Activated naive CD8-positive, alpha-beta T cell treated with anti-CD3 and anti-CD28 coated beads for 36 hours (primary cell): Measurements from ENCODE around the gene NOC2L. TPM values are rescaled to one million over a fixed set of nuclear protein-coding genes. Genes with fewer than 3 reads are reported as not detected.
"Not testable (repeated sequence)": the region's sequence is repeated elsewhere in the genome, so short reads cannot be mapped to it uniquely, and the experiment has no call there.

Experiments used
- DNase-seq: peaks from one replicate; pipeline ENCODE4 v3.0.0; 2021
- H3K27ac Mint-ChIP-seq: one replicate; pipeline ENCODE4 v1.8.0; 2022; ENCODE audit warnings: mild to moderate bottlenecking, moderate library complexity, mixed read lengths
- H3K27me3 Mint-ChIP-seq: one replicate; pipeline ENCODE4 v1.8.0; 2022; ENCODE audit warnings: mild to moderate bottlenecking, mixed read lengths
- H3K36me3 Mint-ChIP-seq: one replicate; pipeline ENCODE4 v1.8.0; 2021; ENCODE audit warnings: mild to moderate bottlenecking, mixed read lengths
- H3K4me1 Mint-ChIP-seq: one replicate; pipeline ENCODE4 v1.8.0; 2021; ENCODE audit warnings: mixed read lengths
- H3K4me3 Mint-ChIP-seq: one replicate; pipeline ENCODE4 v1.8.0; 2022; ENCODE audit warnings: mild to moderate bottlenecking, moderate library complexity, mixed read lengths
- H3K9me3 Mint-ChIP-seq: one replicate; pipeline ENCODE4 v1.8.0; 2022; ENCODE audit warnings: mixed read lengths
- total RNA-seq, 2 experiments: library from RNA; stranded (reverse); gene quantifications; one replicate each; pipeline ENCODE4 v1.2.3, GENCODE V29; 2021

Gene NOC2L
- total RNA-seq, 2 experiments from 2014 or later = 176 to 185 TPM

GRCh38 chr1:907611-908451 is 51.2 kb downstream of the NOC2L start:
- Mint-ChIP-seq H3K27ac (no peak overlapping the region), H3K27me3 (peaks cover 64% of the 10 kb centered on the region), H3K4me1 (peaks cover 9% of the 10 kb centered on the region), H3K4me3 (no peak overlapping the region), H3K9me3 (peaks cover 1% of the 10 kb centered on the region), H3K36me3 (no peaks in the 10 kb centered on the region)
- DNase-seq = no peak

GRCh38 chr1:906600-907420 is 52.2 kb downstream of the NOC2L start:
- no peak overlapping the region for H3K27ac Mint-ChIP-seq
- no peaks in the 10 kb centered on the region for H3K36me3 Mint-ChIP-seq
- H3K27me3 Mint-ChIP-seq = peaks cover 54% of the 10 kb centered on the region
- no peak overlapping the region for H3K4me3 Mint-ChIP-seq
- H3K4me1 Mint-ChIP-seq = peaks cover 9% of the 10 kb centered on the region
- DNase-seq = no peak
- H3K9me3 Mint-ChIP-seq = peaks cover 1% of the 10 kb centered on the region

DNA sequence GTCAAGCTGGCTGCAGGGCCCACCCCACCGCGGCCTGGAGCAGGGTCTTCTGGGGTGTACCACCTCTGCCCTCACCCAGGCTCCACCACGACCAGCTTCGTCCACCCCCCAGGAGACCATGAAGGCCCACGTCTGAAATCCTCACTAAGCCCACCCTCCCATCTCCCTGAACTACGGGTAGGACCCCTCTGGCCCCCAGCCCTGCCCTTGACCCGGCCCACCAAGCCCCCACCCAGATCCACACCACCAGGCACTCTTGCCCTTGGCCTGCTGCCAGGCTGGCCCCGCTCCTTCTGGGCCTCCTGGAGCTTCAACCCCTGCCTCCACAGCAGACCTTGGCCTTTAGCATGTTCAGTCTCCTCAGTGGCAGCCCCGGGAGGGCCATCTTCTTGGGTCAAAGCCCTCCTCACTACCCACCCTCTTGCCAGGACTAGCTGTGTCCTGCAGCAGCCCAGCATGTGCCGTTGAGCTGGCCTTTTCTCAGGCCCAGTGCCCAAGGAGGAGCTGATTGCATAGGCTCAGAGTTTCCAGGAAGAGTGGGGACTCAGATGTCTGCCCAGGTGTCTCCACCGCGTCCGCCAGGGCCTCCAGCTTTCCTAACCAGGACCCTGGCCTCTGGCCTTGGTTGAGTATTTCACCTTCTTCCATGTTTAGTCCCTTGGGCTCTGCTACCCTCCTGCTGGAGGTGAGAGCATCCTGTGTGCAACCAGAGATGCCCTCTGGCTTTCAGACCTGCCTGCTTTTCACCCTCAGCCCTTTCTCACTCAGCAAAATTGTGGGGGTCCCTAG is 53.1 kb downstream of the NOC2L start:
- peaks cover 7% of the 10 kb centered on the region for H3K4me1 Mint-ChIP-seq
- no peak for DNase-seq
- H3K27ac Mint-ChIP-seq = no peak overlapping the region
- H3K9me3 Mint-ChIP-seq = peaks cover 1% of the 10 kb centered on the region
- H3K36me3 Mint-ChIP-seq = no peaks in the 10 kb centered on the region
- H3K4me3 Mint-ChIP-seq = no peak overlapping the region
- peaks cover 49% of the 10 kb centered on the region for H3K27me3 Mint-ChIP-seq

DNA sequence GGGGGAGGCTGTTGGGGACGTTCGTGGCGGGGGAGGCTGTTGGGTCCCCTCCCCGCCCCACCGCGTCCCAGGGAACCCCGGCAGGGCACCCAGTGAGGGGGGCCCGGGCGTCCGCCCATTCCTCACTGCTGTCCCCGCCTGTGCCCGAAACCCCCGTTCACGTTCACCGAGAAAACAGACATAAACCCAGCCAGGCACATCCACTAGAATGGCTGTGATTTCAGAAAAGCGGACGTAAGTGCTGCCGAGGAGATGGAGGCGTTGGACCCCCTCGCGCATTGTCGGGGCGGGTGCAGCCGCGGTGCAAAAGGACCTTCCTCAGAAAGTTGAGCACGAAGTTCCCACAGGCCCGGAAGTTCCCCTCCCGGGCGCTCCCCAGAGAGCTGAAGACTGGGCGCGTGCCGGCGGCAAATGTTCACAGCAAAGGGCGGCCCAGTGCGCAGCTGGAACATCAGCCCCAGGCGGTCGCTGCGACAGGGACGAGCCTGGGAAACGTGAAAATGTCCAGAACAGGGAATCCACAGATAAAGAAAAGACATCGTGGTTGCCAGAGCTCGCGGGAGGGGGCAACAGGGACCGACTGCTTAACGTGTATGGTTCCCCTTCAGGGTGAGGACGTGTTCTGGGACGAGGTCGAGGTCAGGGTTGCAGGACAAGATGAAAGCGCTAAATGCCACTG is 53.8 kb downstream of the NOC2L start:
- no peak overlapping the region for H3K27ac Mint-ChIP-seq
- peaks cover 6% of the 10 kb centered on the region for H3K4me1 Mint-ChIP-seq
- H3K27me3 Mint-ChIP-seq = peaks cover 46% of the 10 kb centered on the region
- H3K4me3 Mint-ChIP-seq = peak overlapping the region; percentile 55
- no peaks in the 10 kb centered on the region for H3K36me3 Mint-ChIP-seq
- H3K9me3 Mint-ChIP-seq = peaks cover 1% of the 10 kb centered on the region
- peak; percentile 42 for DNase-seq

GRCh38 chr1:904310-904950 is 54.6 kb downstream of the NOC2L start:
- DNase-seq = peak; percentile 90
- Mint-ChIP-seq H3K27me3 (peaks cover 50% of the 10 kb centered on the region), H3K9me3 (peaks cover 1% of the 10 kb centered on the region), H3K36me3 (no peaks in the 10 kb centered on the region), H3K4me3 (peak overlapping the region; percentile 69), H3K4me1 (peaks cover 6% of the 10 kb centered on the region), H3K27ac (no peak overlapping the region)

DNA sequence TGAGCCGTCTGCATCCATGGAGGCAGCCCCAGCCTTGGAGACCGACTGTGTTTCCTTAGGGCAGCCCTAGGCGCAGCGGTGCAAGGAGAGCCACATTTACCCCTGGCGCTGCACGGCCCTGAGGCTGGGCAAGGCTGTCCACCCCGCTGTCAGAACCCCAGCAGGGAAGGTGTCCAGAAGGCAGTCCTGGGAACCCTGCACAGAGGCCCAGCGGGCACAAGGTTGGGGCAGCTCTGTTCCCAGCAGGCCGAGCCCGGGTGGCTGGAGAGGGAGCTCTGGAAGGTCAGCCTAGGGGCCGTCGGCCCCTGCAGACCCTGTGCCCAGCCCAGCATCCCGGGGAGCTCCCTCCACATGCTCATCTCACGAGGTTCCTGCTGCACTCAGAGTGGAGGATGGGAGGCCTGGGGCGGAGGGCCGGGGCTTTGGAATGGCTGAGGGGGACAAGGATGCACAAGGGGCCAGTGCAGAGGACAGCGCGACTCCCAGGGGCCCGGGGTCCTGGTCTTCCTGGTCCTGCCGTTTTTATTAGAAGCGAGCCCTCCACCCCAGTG is 55.3 kb downstream of the NOC2L start:
- Mint-ChIP-seq H3K4me1 (peaks cover 6% of the 10 kb centered on the region), H3K27ac (no peak overlapping the region), H3K27me3 (peaks cover 54% of the 10 kb centered on the region), H3K4me3 (no peak overlapping the region), H3K36me3 (no peaks in the 10 kb centered on the region), H3K9me3 (peaks cover 1% of the 10 kb centered on the region)
- DNase-seq = no peak

DNA sequence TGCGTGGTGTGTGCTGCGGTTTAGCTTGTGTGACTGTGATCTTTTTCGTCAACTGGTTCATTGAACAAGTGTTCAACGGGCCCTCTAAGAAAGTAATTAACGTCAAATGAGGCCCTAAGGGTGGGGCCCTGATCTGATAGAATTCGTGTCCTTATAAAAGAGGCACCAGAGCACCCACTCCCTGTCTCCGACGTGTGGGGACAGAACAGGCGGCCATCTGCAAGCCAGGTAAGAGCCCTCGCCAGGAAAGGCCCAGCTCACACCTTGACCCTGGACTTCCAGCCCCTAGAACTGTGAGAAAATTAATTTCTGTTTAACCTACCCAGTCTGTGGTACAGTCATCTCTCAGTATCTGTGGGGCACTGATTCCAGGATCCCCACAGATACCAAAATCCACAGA is 55.8 kb downstream of the NOC2L start:
- Mint-ChIP-seq H3K9me3 (peaks cover 5% of the 10 kb centered on the region), H3K36me3 (no peaks in the 10 kb centered on the region), H3K27me3 (peaks cover 58% of the 10 kb centered on the region)

GRCh38 chr1:902802-903201 is 56.3 kb downstream of the NOC2L start:
- H3K9me3 Mint-ChIP-seq = peaks cover 9% of the 10 kb centered on the region
- H3K4me3 Mint-ChIP-seq = no peak overlapping the region
- no peak for DNase-seq
- peaks cover 58% of the 10 kb centered on the region for H3K27me3 Mint-ChIP-seq
- H3K36me3 Mint-ChIP-seq = peaks cover 4% of the 10 kb centered on the region
- H3K4me1 Mint-ChIP-seq = peaks cover 14% of the 10 kb centered on the region
- H3K27ac Mint-ChIP-seq = no peak overlapping the region

More for the DNA sequence above, 55.8 kb downstream of the NOC2L start:
- H3K4me3 Mint-ChIP-seq = no peak overlapping the region
- H3K4me1 Mint-ChIP-seq = peaks cover 10% of the 10 kb centered on the region
- H3K27ac Mint-ChIP-seq = no peak overlapping the region
- no peak for DNase-seq

GRCh38 chr1:901108-901859 is 57.8 kb downstream of the NOC2L start:
- peaks cover 58% of the 10 kb centered on the region for H3K27me3 Mint-ChIP-seq
- H3K27ac Mint-ChIP-seq = no peak overlapping the region
- peaks cover 14% of the 10 kb centered on the region for H3K4me1 Mint-ChIP-seq

DNA sequence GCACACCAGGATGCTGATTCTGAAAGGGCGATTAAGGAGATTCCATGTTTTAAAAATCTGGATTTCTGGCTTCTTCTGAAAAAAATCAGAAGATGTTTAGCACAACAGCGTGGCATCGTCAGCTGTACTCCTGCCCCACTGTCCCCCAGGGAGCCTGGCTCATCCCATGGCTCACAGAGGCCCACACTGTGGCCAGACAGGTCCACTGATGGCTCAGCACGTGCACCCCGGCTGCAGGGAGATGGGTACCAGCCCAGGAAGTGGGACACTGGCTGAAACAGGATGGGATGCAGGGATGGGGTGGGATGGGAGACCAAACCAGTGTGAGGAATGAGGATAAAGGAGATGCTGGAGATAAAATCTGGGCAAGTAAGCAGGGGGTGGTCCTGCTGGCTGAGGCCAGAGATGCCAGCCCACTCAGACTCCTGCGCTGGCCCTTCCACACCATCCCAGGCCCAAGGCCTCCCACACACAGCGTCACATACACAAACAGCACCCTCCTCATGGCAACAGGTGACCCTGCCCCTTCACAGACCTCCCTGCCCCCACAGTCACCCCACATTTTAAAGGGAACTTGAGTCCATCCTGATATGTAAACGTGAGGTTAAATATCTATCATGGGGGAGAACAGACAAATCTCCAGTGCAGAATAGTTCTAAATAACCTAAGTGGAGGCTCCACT is 59.3 kb downstream of the NOC2L start:
- Mint-ChIP-seq H3K27me3 (peaks cover 56% of the 10 kb centered on the region), H3K27ac (no peak overlapping the region), H3K36me3 (peaks cover 4% of the 10 kb centered on the region), H3K4me1 (peaks cover 10% of the 10 kb centered on the region), H3K9me3 (peaks cover 14% of the 10 kb centered on the region), H3K4me3 (no peak overlapping the region)
- DNase-seq = no peak

More at GRCh38 chr1:901108-901859, 57.8 kb downstream of the NOC2L start:
- H3K4me3 Mint-ChIP-seq = no peak overlapping the region
- peaks cover 14% of the 10 kb centered on the region for H3K9me3 Mint-ChIP-seq
- peaks cover 4% of the 10 kb centered on the region for H3K36me3 Mint-ChIP-seq
- DNase-seq = no peak

DNA sequence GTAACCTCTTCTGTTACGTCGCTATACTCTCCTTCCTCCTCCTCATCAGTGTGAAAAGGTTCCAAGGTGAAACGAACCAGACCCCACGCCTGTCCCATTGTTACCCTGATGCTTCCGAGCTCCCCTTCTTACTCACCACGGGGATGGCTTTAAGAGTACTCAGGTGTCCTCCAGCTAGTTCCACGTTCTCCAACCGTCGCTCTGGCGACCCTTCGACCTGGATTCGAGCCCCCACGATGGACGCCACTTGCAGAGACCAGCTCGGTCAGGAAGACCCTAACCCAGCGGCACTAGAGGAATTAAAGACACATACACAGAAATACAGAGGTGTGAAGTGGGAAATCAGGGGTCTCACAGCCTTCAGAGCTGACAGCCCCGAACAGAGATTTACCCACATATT is 61.1 kb downstream of the NOC2L start:
- not testable (repeated sequence) for H3K4me3 Mint-ChIP-seq, H3K27ac Mint-ChIP-seq, DNase-seq, H3K36me3 Mint-ChIP-seq, H3K4me1 Mint-ChIP-seq
- peaks cover 14% of the 10 kb centered on the region for H3K9me3 Mint-ChIP-seq
- peaks cover 68% of the 10 kb centered on the region for H3K27me3 Mint-ChIP-seq

- Mint-ChIP-seq H3K4me3 (no peak overlapping the region), H3K9me3 (peaks cover 14% of the 10 kb centered on the region), H3K36me3 (peaks cover 4% of the 10 kb centered on the region), H3K27me3 (peaks cover 70% of the 10 kb centered on the region), H3K27ac (no peak overlapping the region), H3K4me1 (peaks cover 8% of the 10 kb centered on the region)
- DNase-seq = no peak
These were observed 61.8 kb downstream of the NOC2L start for GRCh38 chr1:897226-897625.
